ACC112 (cell line): Measurements from ENCODE around the gene FLOT2.
"Not testable (repeated sequence)": the region's sequence is repeated elsewhere in the genome, so short reads cannot be mapped to it uniquely, and the experiment has no call there.

Source experiments
- H2AFZ ChIP-seq: fragments of 200-600 bp; sonication (generic); one replicate; pipeline ENCODE4 v1.6.0; 2017; ENCODE audit warnings: antibody characterized with exemption, low read length; ENCODE audit not compliant: unreplicated experiment
- H3K27ac ChIP-seq: fragments of 200-600 bp; sonication (generic); 2 replicates; pipeline ENCODE4 v1.5.1; 2014; ENCODE audit warnings: low read depth, mild to moderate bottlenecking, antibody characterized with exemption, low read length, moderate library complexity
- H3K27me3 ChIP-seq: fragments of 200-600 bp; sonication (generic); 2 replicates; pipeline ENCODE4 v1.6.1; 2014; ENCODE audit warnings: mild to moderate bottlenecking, antibody characterized with exemption, low read length, moderate library complexity, mixed read lengths; ENCODE audit not compliant: insufficient read depth
- H3K36me3 ChIP-seq: fragments of 200-600 bp; sonication (generic); 2 replicates; pipeline ENCODE4 v1.6.1; 2016; ENCODE audit warnings: mild to moderate bottlenecking, antibody characterized with exemption, low read length, moderate library complexity, mixed read lengths; ENCODE audit not compliant: insufficient read depth
- H3K4me1 ChIP-seq: fragments of 200-600 bp; sonication (generic); one replicate; pipeline ENCODE4 v1.6.1; 2016; ENCODE audit warnings: low read length, mixed read lengths; ENCODE audit not compliant: insufficient read depth, unreplicated experiment, control insufficient read depth
- H3K4me3 ChIP-seq: fragments of 200-600 bp; sonication (generic); 2 replicates; pipeline ENCODE4 v1.5.1; 2014; ENCODE audit warnings: mild to moderate bottlenecking, low read depth, low read length
- H3K79me2 ChIP-seq: fragments of 200-600 bp; sonication (generic); one replicate; pipeline ENCODE4 v1.6.0; 2016; ENCODE audit warnings: low read length; ENCODE audit not compliant: control insufficient read depth, unreplicated experiment, insufficient read depth

FLOT2 gene

DNA sequence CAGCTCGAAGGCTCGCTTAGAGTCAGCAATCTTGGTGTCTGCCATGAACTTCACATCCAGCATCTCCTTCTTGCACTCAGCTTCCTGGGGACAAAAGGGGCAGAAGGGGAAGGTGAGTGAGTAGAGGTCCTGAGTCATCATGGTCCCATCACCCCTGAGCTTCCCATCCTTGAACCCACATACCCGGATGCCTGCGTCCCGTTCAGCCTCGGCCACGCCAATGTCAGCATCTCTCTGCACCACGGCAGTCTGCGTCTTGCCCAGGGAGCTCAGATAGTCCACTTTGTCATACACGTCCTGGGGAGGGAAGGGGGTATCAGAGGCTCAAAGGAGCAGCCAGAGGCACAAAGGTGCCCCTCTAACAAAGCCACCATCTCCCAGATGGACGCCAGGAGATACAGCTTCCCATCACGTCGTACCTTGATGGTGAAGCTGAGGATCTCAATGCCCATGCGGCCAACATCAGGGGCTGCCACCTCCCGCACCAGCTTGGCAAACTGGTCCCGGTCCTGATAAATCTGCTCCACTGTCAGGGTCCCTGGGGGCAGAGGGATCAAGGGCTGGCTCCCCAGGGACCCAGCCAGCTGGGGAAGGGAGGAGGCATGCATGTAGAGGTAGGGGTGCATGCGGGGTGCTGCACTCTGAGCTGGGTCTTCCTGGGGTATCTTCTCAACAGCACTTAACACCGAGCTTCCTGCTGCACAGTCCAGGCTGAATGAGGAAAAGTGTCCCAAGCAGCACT lies 15.2 kb downstream of the FLOT2 start:
- H3K4me1 ChIP-seq = peaks cover 4% of the 10 kb centered on the region
- H3K36me3 ChIP-seq = no peaks in the 10 kb centered on the region
- no peaks in the 10 kb centered on the region for H3K27me3 ChIP-seq
- H3K79me2 ChIP-seq = no peaks in the 10 kb centered on the region
- no peak overlapping the region for H3K4me3 ChIP-seq
- no peak overlapping the region for H3K27ac ChIP-seq
- no peak overlapping the region for H2AFZ ChIP-seq

DNA sequence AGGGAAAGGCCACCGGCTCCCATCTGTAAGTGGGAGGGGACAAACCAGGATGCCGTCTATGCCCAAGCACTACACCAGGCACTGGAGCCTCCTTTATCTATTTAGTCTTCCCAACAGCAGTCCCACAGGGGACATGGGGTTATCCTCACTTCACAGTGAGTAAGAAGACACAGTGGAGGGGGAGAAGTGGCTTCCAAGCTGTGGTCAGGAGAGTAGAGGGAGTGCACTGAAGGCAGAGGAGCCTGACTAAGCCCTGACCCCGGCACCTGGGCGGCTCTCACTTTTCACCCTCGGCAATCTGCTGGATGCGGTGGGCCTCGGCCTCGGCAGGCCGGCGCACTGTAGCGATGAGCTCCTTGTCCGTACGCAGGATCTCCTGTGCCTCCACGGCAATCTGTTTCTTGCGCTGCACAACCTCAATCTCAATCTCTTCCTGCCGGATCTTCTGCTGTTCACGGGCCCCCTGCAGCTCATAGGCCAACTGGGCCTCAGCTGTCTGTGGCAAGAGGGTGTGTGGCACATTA lies 15.9 kb downstream of the FLOT2 start:
- Histone ChIP-seq H3K79me2 (no peaks in the 10 kb centered on the region), H2AFZ (no peak overlapping the region), H3K4me1 (peaks cover 4% of the 10 kb centered on the region), H3K36me3 (no peaks in the 10 kb centered on the region), H3K4me3 (no peak overlapping the region), H3K27me3 (no peaks in the 10 kb centered on the region), H3K27ac (no peak overlapping the region)

DNA sequence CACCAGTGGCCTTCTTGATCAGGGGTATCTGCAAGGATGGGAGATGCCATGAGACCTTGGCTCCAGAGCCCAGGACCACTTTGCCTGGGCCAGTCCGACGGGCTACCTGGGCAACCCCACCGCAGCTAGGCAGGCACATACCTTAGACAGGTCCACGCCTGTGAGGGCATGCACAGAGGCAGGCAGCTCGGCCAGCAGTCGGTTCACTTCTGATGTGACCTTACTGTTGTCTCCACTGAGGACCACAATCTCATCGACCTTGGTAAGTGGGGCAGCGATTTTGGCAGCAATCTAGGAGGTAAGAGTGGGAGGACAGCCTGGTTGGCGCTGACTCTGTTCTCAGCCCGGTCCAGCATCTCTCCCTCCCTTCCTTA lies 17.0 kb downstream of the FLOT2 start:
- H3K36me3 ChIP-seq = no peaks in the 10 kb centered on the region

DNA sequence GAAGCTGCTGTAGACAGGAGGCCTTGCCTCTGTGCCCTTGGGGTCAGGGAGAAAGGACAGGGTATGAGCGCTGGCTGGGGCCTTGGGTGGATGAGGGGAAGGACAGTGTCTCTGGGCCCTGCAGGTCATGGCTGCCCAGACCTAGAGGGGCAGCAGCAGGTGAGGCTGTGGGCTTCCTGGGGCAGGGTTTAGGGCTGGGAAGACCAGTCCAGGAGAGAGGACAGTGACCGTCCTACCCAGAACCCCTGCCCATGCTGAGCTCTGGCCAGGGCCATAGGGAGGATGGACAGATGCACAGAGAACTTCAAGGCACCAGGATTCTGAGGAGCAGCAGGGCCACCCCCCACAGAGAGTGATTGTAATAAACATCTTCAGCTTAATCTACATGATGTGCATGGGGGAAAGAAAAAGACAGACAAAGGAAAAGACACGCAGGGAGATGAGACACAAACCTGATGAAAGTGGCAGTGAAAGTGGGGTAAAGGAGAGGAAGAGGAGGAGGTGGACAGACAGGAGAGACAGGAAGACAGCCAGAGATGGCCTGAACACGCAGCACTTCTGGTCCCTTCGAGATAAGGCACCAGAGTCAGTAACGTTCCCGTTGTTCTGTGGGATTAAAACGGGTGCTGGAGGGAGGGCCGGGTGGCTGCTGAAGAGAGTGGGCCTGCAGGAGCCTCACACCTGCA lies 17.5 kb downstream of the FLOT2 start:
- Histone ChIP-seq H3K4me3 (no peak overlapping the region), H3K79me2 (no peaks in the 10 kb centered on the region), H2AFZ (no peak overlapping the region), H3K27ac (no peak overlapping the region), H3K27me3 (no peaks in the 10 kb centered on the region), H3K36me3 (no peaks in the 10 kb centered on the region), H3K4me1 (peaks cover 4% of the 10 kb centered on the region)

More for the DNA sequence above, 17.0 kb downstream of the FLOT2 start:
- Histone ChIP-seq H3K79me2 (no peaks in the 10 kb centered on the region), H3K27ac (no peak overlapping the region), H3K4me1 (peaks cover 4% of the 10 kb centered on the region), H3K4me3 (no peak overlapping the region), H2AFZ (no peak overlapping the region), H3K27me3 (no peaks in the 10 kb centered on the region)

DNA sequence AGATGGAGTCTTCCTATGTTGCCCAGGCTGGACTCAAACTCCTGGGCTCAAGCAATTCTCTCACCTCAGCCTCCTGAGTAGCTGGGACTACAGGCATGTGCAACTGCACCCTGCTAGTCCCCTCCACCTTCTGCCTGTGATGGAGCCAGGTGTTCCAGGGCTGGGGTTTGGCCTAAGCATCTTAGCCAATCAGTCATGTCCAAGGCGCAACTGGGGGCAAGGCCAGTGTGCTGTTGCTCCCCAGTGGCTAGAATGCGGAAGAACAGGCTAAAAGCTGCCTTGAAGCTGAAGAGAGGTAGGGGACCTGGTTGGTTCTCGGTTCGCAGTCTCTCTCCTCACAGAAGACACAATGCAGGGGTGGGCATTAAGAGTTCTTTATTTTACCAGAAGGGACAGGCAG lies 18.6 kb downstream of the FLOT2 start:
- Histone ChIP-seq H2AFZ (no peak overlapping the region), H3K4me3 (no peak overlapping the region), H3K27ac (no peak overlapping the region), H3K27me3 (no peaks in the 10 kb centered on the region), H3K4me1 (peaks cover 4% of the 10 kb centered on the region), H3K36me3 (no peaks in the 10 kb centered on the region), H3K79me2 (no peaks in the 10 kb centered on the region)

DNA sequence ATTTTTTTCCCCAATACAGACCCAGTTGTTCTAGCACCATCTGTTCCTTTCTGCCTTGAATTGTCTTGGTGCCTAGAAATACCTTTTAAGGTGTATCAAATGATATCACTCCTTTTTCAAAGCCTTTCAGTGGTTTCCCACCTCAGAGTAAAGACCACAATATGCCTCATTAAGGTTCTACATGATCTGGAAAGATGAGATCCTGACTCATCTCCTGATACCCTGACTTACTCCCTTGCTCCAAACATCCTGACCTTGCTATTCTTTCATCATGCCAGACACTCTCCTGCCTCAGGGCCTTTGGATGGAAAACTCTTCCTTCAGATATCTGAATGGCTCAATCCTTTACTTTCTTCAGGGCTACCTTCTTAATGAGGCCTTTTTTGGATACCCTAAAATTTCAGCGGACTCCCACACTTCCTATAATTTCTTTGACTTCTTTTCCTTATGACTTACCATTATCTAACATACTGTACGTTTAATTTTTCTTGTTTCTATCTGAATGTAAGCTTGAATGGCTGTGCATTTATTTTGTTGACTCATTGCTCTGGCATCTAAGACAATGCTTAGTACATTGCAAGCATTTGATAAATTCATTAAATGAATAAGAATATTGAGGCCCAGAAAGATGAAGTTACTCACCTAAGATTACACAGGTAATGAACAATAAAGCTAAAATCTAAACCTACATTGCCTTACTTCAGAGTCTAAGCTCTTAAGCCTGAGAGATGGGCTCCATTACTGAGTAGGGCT lies 19.2 kb downstream of the FLOT2 start:
- H3K27ac ChIP-seq = no peak overlapping the region

DNA sequence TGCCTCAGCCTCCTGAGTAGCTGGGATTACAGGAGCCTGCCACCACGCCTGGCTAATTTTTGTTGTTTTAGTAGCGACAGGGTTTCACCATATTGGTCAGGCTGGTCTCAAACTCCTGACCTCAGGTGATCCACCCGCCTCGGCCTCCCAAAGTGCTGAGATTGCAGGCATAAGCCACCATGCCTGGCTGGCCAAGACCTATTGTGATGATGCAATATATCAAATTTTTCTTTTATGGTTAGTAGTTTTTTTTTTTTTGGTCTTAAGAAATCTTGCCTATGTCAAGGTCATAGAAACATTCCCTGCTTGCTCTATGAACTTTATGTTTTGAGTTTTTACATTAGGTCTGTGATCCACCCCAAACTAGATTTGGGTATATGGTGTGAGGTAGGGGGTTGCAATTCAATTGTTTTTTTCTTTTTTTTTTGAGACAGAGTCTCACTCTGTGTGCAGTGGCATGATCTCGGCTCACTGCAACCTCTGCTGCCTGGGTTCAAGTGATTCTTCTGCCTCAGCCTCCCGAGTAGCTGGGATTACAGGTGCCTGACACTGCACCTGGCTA lies 20.3 kb downstream of the FLOT2 start:
- H3K36me3 ChIP-seq, H3K27ac ChIP-seq: not testable (repeated sequence)

More for the DNA sequence above, 19.2 kb downstream of the FLOT2 start:
- Histone ChIP-seq H2AFZ (no peak overlapping the region), H3K4me1 (peaks cover 4% of the 10 kb centered on the region), H3K79me2 (no peaks in the 10 kb centered on the region), H3K4me3 (no peak overlapping the region), H3K27me3 (no peaks in the 10 kb centered on the region), H3K36me3 (no peaks in the 10 kb centered on the region)

DNA sequence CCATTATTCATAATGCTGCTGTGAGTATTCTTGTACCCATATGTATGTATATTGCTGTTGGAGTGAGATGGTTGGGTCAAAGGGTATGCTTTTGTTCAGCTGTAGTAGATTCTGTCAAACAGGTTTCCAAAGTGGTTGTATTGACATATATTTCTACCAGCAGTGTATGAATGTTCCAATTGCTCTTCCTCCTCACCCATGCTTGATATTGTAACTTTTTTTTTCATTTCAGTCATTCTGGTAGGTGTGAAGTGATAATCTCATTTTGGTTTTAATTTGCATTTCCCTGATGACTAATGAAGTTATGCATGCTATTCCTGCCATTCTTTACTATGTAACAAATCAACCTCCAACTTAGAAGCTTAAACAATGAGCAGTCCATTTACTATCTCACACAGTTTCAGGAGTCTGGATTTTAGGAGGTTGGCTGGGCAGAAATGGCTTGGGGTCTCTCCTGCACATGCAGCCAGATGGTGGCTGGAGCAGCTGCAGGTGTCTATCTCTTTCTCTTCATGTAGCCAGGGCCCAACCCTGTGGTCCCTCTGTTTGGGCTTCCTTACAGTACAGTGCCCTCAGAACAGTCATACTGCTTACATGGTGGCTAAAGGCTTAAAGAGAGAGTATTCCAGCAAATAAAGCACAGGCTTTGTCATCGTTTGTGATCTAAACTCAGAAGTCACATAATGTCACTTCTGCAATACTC lies 21.5 kb downstream of the FLOT2 start:
- H3K36me3 ChIP-seq = no peaks in the 10 kb centered on the region
- no peak overlapping the region for H2AFZ ChIP-seq
- no peaks in the 10 kb centered on the region for H3K27me3 ChIP-seq
- no peaks in the 10 kb centered on the region for H3K79me2 ChIP-seq
- H3K27ac ChIP-seq = no peak overlapping the region
- H3K4me3 ChIP-seq = no peak overlapping the region
- H3K4me1 ChIP-seq = peaks cover 4% of the 10 kb centered on the region

More for the DNA sequence above, 20.3 kb downstream of the FLOT2 start:
- not testable (repeated sequence) for H3K4me1 ChIP-seq, H3K4me3 ChIP-seq, H3K79me2 ChIP-seq, H3K27me3 ChIP-seq, H2AFZ ChIP-seq

DNA sequence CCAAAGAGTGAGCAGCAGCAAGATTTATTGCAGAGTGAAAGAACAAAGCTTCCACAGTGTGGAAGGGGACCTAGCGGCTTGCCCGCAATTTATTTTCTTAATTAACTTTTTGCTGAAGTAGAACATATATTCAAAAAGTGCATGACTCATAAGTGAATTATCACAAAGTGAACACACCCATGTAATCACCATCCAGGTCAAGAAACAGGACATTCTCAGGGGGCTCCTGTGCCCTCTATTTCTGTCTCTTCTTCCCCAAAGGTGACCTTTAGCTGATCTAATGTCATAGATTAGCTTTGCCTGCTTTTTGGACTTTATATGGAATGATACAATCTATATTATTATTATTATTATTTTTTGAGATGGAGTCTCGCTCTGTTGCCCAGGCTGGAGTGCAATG lies 22.8 kb downstream of the FLOT2 start:
- no peaks in the 10 kb centered on the region for H3K36me3 ChIP-seq
- H3K27ac ChIP-seq = no peak overlapping the region
- peaks cover 4% of the 10 kb centered on the region for H3K4me1 ChIP-seq
- H2AFZ ChIP-seq = no peak overlapping the region
- H3K4me3 ChIP-seq = no peak overlapping the region
- no peaks in the 10 kb centered on the region for H3K27me3 ChIP-seq
- no peaks in the 10 kb centered on the region for H3K79me2 ChIP-seq

DNA sequence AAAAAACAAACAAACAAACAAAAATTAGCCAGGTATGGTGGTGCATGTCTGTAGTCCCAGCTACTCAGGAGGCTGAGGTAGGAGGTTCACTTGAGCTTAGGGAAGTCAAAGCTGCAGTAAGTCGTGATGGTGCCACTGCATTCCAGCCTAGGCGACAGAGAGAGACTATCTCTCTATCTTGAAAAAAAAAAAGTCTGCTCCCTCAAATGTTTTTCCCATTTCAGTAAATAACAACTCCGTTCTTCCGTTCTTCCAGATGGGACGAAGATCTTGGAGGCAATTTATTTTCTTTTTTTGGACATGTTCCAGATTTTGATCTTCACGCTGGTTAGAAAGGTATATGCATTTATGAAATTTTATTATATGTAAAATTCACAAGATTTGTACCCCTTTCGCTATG lies 23.7 kb downstream of the FLOT2 start:
- H3K27me3 ChIP-seq = no peaks in the 10 kb centered on the region
- H3K27ac ChIP-seq = no peak overlapping the region
- H3K4me1 ChIP-seq = peaks cover 2% of the 10 kb centered on the region
- H3K4me3 ChIP-seq = no peak overlapping the region
- no peaks in the 10 kb centered on the region for H3K79me2 ChIP-seq
- H2AFZ ChIP-seq = no peak overlapping the region
- H3K36me3 ChIP-seq = no peaks in the 10 kb centered on the region
